HFF-Myc (cell line): ENCODE results near the gene RPL31.

Experiments
- DNase-seq: peaks from one replicate; pipeline ENCODE4 v3.0.0-alpha.2; 2011; ENCODE audit warnings: low read depth; ENCODE audit errors: extremely low read depth
- H3K4me3 ChIP-seq: replicated peaks from 2 replicates; pipeline ENCODE4 v1.5.1; 2011; ENCODE audit warnings: low read depth, mild to moderate bottlenecking, control low read depth, low read length
- CTCF ChIP-seq: IDR thresholded peaks from 2 replicates; pipeline ENCODE4 v1.5.1; 2012; ENCODE audit warnings: mild to moderate bottlenecking, low read depth, low read length, control low read depth; ENCODE audit errors: missing control alignments

RPL31 gene

GRCh38 chr2:101006065-101006715, 4.1 kb downstream of the RPL31 start:
- peak overlapping the region; percentile 87 for H3K4me3 ChIP-seq

DNA sequence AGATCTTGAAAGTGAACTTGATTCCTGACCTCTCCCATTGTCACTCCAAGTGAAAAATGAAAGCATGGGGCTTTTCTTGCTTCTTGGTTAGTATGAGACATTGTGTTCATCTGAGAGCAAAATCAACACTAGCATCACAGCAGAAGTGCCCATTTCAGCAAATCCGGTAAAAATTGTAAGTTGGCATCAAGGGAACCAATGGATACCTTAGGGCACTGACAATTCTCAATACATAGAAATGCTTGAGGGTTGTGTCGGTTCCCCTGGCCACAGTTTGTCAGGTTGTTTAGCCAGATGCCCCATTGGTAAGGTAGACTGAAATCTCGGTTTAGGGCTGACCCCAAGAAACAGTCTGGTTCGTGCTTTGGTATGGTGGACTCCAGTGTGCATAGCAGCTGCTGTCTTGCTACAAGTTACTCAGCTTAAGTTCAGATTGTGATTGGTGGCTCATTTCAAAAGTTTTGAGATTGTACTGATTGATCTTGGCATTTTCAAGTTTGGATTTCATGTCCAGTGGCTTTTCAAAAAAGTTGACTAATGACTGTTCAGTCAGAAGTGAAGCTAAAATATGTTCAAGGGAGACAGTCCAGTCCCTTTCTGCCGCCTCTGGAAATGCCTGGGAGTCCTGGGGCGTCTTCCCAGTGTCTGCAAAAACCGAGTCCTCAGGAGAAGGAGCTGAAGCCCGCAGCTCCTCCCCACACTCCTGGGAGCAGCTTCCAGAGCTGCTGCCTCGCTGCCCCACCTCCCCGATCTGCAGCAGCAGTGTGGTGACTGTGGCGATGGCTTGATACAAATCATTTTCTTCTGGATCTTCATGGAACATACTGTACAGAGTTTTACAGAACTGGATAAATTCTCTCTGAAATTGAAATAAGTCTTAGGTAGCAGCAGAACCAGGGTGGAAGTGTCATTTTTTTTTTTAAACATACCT, 5.6 kb downstream of the RPL31 start:
- DNase-seq: no peak
- no peak overlapping the region for H3K4me3 ChIP-seq
- TF ChIP-seq CTCF: no peak

More at GRCh38 chr2:101006065-101006715, 4.1 kb downstream of the RPL31 start:
- no peak for TF ChIP-seq CTCF
- DNase-seq: no peak

GRCh38 chr2:101011152-101011551, 9.1 kb downstream of the RPL31 start:
- TF ChIP-seq CTCF: no peak
- no peak for DNase-seq

GRCh38 chr2:101012054-101012705, 10.1 kb downstream of the RPL31 start:
- TF ChIP-seq CTCF: no peak
- H3K4me3 ChIP-seq: no peak overlapping the region
- DNase-seq: no peak

More at GRCh38 chr2:101011152-101011551, 9.1 kb downstream of the RPL31 start:
- H3K4me3 ChIP-seq: no peak overlapping the region

GRCh38 chr2:101012706-101013181, 10.7 kb downstream of the RPL31 start:
- no peak for DNase-seq
- peak; percentile 65 for TF ChIP-seq CTCF
- no peak overlapping the region for H3K4me3 ChIP-seq

GRCh38 chr2:101014264-101014857, 12.3 kb downstream of the RPL31 start:
- H3K4me3 ChIP-seq: no peak overlapping the region
- DNase-seq: no peak
- TF ChIP-seq CTCF: no peak
